ENCODE measurements around the gene TPM1. TPM values are rescaled to one million over a fixed set of nuclear protein-coding genes. Genes with fewer than 3 reads are reported as not detected.
A peak's percentile ranks its signal among the peaks of the same experiment; 100 is the strongest.
"Not testable (repeated sequence)": the region's sequence is repeated elsewhere in the genome, so short reads cannot be mapped to it uniquely, and the experiment has no call there.

Gene TPM1
- polyA plus RNA-seq, 4 donors = 269 to 542 (median 382) TPM

GRCh38 chr15:63094495-63094931, 52.0 kb downstream of the TPM1 start:
- H3K4me3 ChIP-seq (ENCODE audit: low read depth in 1 of 3, low read length in 3 of 3) = no peak overlapping the region
- H3K27ac ChIP-seq (ENCODE audit: low read depth in 1 of 3, low read length in 2 of 3) = peak overlapping the region in 1 of 3 donors; percentile 9
- DNase-seq (no peak), FAIRE-seq (no peak)
- WGBS, 3 donors = 75 to 83% (median 82%) methylated on average over 2 of the region's 2 CpGs
- no peaks in the 10 kb centered on the region for H3K27me3 ChIP-seq (ENCODE audit: control insufficient read depth in 3 of 3, insufficient read depth in 3 of 3, low read length in 3 of 3)
- no peaks in the 10 kb centered on the region for H3K9me3 ChIP-seq (ENCODE audit: control insufficient read depth in 2 of 2, insufficient read depth in 1 of 2, low read depth in 1 of 2, low read length in 1 of 2)
- H3K4me1 ChIP-seq (ENCODE audit: control insufficient read depth in 3 of 3, insufficient read depth in 2 of 3, low read depth in 1 of 3, low read length in 2 of 3) = peaks cover 0 to 4% (median 0%) of the 10 kb centered on the region in 3 donors
- no peaks in the 10 kb centered on the region for H3K36me3 ChIP-seq (ENCODE audit: control insufficient read depth in 3 of 3, insufficient read depth in 2 of 3, low read depth in 1 of 3, low read length in 3 of 3)

GRCh38 chr15:63096178-63096577, 53.6 kb downstream of the TPM1 start:
- DNase-seq (no peak), FAIRE-seq (no peak)
- H3K36me3 ChIP-seq (ENCODE audit: control insufficient read depth in 3 of 3, insufficient read depth in 2 of 3, low read depth in 1 of 3, low read length in 3 of 3) = no peaks in the 10 kb centered on the region
- no peak overlapping the region for H3K4me3 ChIP-seq (ENCODE audit: low read depth in 1 of 3, low read length in 3 of 3)
- H3K27me3 ChIP-seq (ENCODE audit: control insufficient read depth in 3 of 3, insufficient read depth in 3 of 3, low read length in 3 of 3) = no peaks in the 10 kb centered on the region
- peaks cover 0 to 2% of the 10 kb centered on the region in 2 donors for H3K9me3 ChIP-seq (ENCODE audit: control insufficient read depth in 2 of 2, insufficient read depth in 1 of 2, low read depth in 1 of 2, low read length in 1 of 2)
- 94 to 95% (median 94%) methylated on average over 4 of the region's 4 CpGs for WGBS, 3 donors
- no peaks in the 10 kb centered on the region for H3K4me1 ChIP-seq (ENCODE audit: control insufficient read depth in 3 of 3, insufficient read depth in 2 of 3, low read depth in 1 of 3, low read length in 2 of 3)
- H3K27ac ChIP-seq (ENCODE audit: low read depth in 1 of 3, low read length in 2 of 3) = no peak overlapping the region

GRCh38 chr15:63098901-63099300, 56.4 kb downstream of the TPM1 start:
- H3K36me3 ChIP-seq (ENCODE audit: control insufficient read depth in 3 of 3, insufficient read depth in 2 of 3, low read depth in 1 of 3, low read length in 3 of 3); FAIRE-seq; H3K4me1 ChIP-seq (ENCODE audit: control insufficient read depth in 3 of 3, insufficient read depth in 2 of 3, low read depth in 1 of 3, low read length in 2 of 3); H3K27ac ChIP-seq (ENCODE audit: low read depth in 1 of 3, low read length in 2 of 3); DNase-seq; H3K27me3 ChIP-seq (ENCODE audit: control insufficient read depth in 3 of 3, insufficient read depth in 3 of 3, low read length in 3 of 3); H3K9me3 ChIP-seq (ENCODE audit: control insufficient read depth in 2 of 2, insufficient read depth in 1 of 2, low read depth in 1 of 2, low read length in 1 of 2); H3K4me3 ChIP-seq (ENCODE audit: low read depth in 1 of 3, low read length in 3 of 3): not testable (repeated sequence)
- WGBS, 3 donors = 90 to 93% (median 91%) methylated on average over 10 to 29 of the region's 33 CpGs

- not testable (repeated sequence) for H3K4me3 ChIP-seq (ENCODE audit: low read depth in 1 of 3, low read length in 3 of 3); FAIRE-seq; H3K4me1 ChIP-seq (ENCODE audit: control insufficient read depth in 3 of 3, insufficient read depth in 2 of 3, low read depth in 1 of 3, low read length in 2 of 3); DNase-seq; H3K27ac ChIP-seq (ENCODE audit: low read depth in 1 of 3, low read length in 2 of 3); H3K27me3 ChIP-seq (ENCODE audit: control insufficient read depth in 3 of 3, insufficient read depth in 3 of 3, low read length in 3 of 3); H3K9me3 ChIP-seq (ENCODE audit: control insufficient read depth in 2 of 2, insufficient read depth in 1 of 2, low read depth in 1 of 2, low read length in 1 of 2); H3K36me3 ChIP-seq (ENCODE audit: control insufficient read depth in 3 of 3, insufficient read depth in 2 of 3, low read depth in 1 of 3, low read length in 3 of 3)
- 37 to 64% (median 47%) methylated on average over 3 to 5 of the region's 5 CpGs for WGBS, 3 donors
These were observed 57.0 kb downstream of the TPM1 start for GRCh38 chr15:63099581-63099980.

- 68 to 81% (median 76%) methylated on average over 3 of the region's 3 CpGs for WGBS, 3 donors
- no peak overlapping the region for H3K27ac ChIP-seq (ENCODE audit: low read depth in 1 of 3, low read length in 2 of 3)
- no peak for FAIRE-seq
- H3K4me3 ChIP-seq (ENCODE audit: low read depth in 1 of 3, low read length in 3 of 3) = no peak overlapping the region
- H3K9me3 ChIP-seq (ENCODE audit: control insufficient read depth in 2 of 2, insufficient read depth in 1 of 2, low read depth in 1 of 2, low read length in 1 of 2) = peaks cover 0 to 11% of the 10 kb centered on the region in 2 donors
- H3K4me1 ChIP-seq (ENCODE audit: control insufficient read depth in 3 of 3, insufficient read depth in 2 of 3, low read depth in 1 of 3, low read length in 2 of 3) = peaks cover 0 to 3% (median 2%) of the 10 kb centered on the region in 3 donors
- no peaks in the 10 kb centered on the region for H3K36me3 ChIP-seq (ENCODE audit: control insufficient read depth in 3 of 3, insufficient read depth in 2 of 3, low read depth in 1 of 3, low read length in 3 of 3)
- H3K27me3 ChIP-seq (ENCODE audit: control insufficient read depth in 3 of 3, insufficient read depth in 3 of 3, low read length in 3 of 3) = no peaks in the 10 kb centered on the region
- DNase-seq = no peak
These were observed 60.9 kb downstream of the TPM1 start for GRCh38 chr15:63103416-63103815.

GRCh38 chr15:63104727-63105126, 62.2 kb downstream of the TPM1 start:
- no peak overlapping the region for H3K4me3 ChIP-seq (ENCODE audit: low read depth in 1 of 3, low read length in 3 of 3)
- H3K27ac ChIP-seq (ENCODE audit: low read depth in 1 of 3, low read length in 2 of 3) = no peak overlapping the region
- DNase-seq (no peak), FAIRE-seq (no peak)
- H3K27me3 ChIP-seq (ENCODE audit: control insufficient read depth in 3 of 3, insufficient read depth in 3 of 3, low read length in 3 of 3) = no peaks in the 10 kb centered on the region
- peaks cover 0 to 11% of the 10 kb centered on the region in 2 donors for H3K9me3 ChIP-seq (ENCODE audit: control insufficient read depth in 2 of 2, insufficient read depth in 1 of 2, low read depth in 1 of 2, low read length in 1 of 2)
- H3K36me3 ChIP-seq (ENCODE audit: control insufficient read depth in 3 of 3, insufficient read depth in 2 of 3, low read depth in 1 of 3, low read length in 3 of 3) = no peaks in the 10 kb centered on the region
- peaks cover 2 to 4% (median 3%) of the 10 kb centered on the region in 3 donors for H3K4me1 ChIP-seq (ENCODE audit: control insufficient read depth in 3 of 3, insufficient read depth in 2 of 3, low read depth in 1 of 3, low read length in 2 of 3)
- WGBS, 3 donors = 68 to 82% (median 79%) methylated on average over 7 of the region's 7 CpGs

- WGBS, 3 donors = 74 to 80% (median 78%) methylated on average over 8 of the region's 8 CpGs
- not testable (repeated sequence) for FAIRE-seq
These were observed 62.8 kb downstream of the TPM1 start for GRCh38 chr15:63105354-63105753.

GRCh38 chr15:63107895-63108546, 65.5 kb downstream of the TPM1 start:
- Histone ChIP-seq H3K27ac (ENCODE audit: low read depth in 1 of 3, low read length in 2 of 3) (no peak overlapping the region), H3K36me3 (ENCODE audit: control insufficient read depth in 3 of 3, insufficient read depth in 2 of 3, low read depth in 1 of 3, low read length in 3 of 3) (no peaks in the 10 kb centered on the region), H3K4me1 (ENCODE audit: control insufficient read depth in 3 of 3, insufficient read depth in 2 of 3, low read depth in 1 of 3, low read length in 2 of 3) (peaks cover 2 to 4% (median 3%) of the 10 kb centered on the region in 3 donors), H3K4me3 (ENCODE audit: low read depth in 1 of 3, low read length in 3 of 3) (no peak overlapping the region), H3K27me3 (ENCODE audit: control insufficient read depth in 3 of 3, insufficient read depth in 3 of 3, low read length in 3 of 3) (no peaks in the 10 kb centered on the region), H3K9me3 (ENCODE audit: control insufficient read depth in 2 of 2, insufficient read depth in 1 of 2, low read depth in 1 of 2, low read length in 1 of 2) (peaks cover 0 to 9% of the 10 kb centered on the region in 2 donors)
- peak; percentile 52 to 77 for DNase-seq
- WGBS, 3 donors = 13 to 33% (median 27%) methylated on average over 9 of the region's 9 CpGs
- no peak for FAIRE-seq

More at GRCh38 chr15:63105354-63105753, 62.8 kb downstream of the TPM1 start:
- not testable (repeated sequence) for H3K27ac ChIP-seq (ENCODE audit: low read depth in 1 of 3, low read length in 2 of 3); DNase-seq; H3K4me1 ChIP-seq (ENCODE audit: control insufficient read depth in 3 of 3, insufficient read depth in 2 of 3, low read depth in 1 of 3, low read length in 2 of 3); H3K36me3 ChIP-seq (ENCODE audit: control insufficient read depth in 3 of 3, insufficient read depth in 2 of 3, low read depth in 1 of 3, low read length in 3 of 3); H3K4me3 ChIP-seq (ENCODE audit: low read depth in 1 of 3, low read length in 3 of 3); H3K27me3 ChIP-seq (ENCODE audit: control insufficient read depth in 3 of 3, insufficient read depth in 3 of 3, low read length in 3 of 3)
- H3K9me3 ChIP-seq (ENCODE audit: control insufficient read depth in 2 of 2, insufficient read depth in 1 of 2, low read depth in 1 of 2, low read length in 1 of 2) = peaks cover 0 to 11% of the 10 kb centered on the region in 2 donors

- no peak overlapping the region for H3K4me3 ChIP-seq (ENCODE audit: low read depth in 1 of 3, low read length in 3 of 3)
- FAIRE-seq (no peak), DNase-seq (peak in 1 of 2 donors; percentile 73)
- peaks cover 0 to 9% of the 10 kb centered on the region in 2 donors for H3K9me3 ChIP-seq (ENCODE audit: control insufficient read depth in 2 of 2, insufficient read depth in 1 of 2, low read depth in 1 of 2, low read length in 1 of 2)
- H3K27ac ChIP-seq (ENCODE audit: low read depth in 1 of 3, low read length in 2 of 3) = no peak overlapping the region
- 21 to 65% (median 34%) methylated on average over 2 of the region's 2 CpGs for WGBS, 3 donors
- H3K36me3 ChIP-seq (ENCODE audit: control insufficient read depth in 3 of 3, insufficient read depth in 2 of 3, low read depth in 1 of 3, low read length in 3 of 3) = no peaks in the 10 kb centered on the region
- no peaks in the 10 kb centered on the region for H3K27me3 ChIP-seq (ENCODE audit: control insufficient read depth in 3 of 3, insufficient read depth in 3 of 3, low read length in 3 of 3)
- H3K4me1 ChIP-seq (ENCODE audit: control insufficient read depth in 3 of 3, insufficient read depth in 2 of 3, low read depth in 1 of 3, low read length in 2 of 3) = peaks cover 2 to 4% (median 3%) of the 10 kb centered on the region in 3 donors
These were observed 67.0 kb downstream of the TPM1 start for GRCh38 chr15:63109498-63109897.

Measured in small intestine (tissue), 7 donors.